GM19193 (cell line): ENCODE measurements around the gene LYG2.

Experiments used
- POLR2A ChIP-seq: IDR thresholded peaks from 4 replicates; pipeline ENCODE4 v1.6.1; 2011; ENCODE audit not compliant: insufficient read depth, insufficient read length; ENCODE audit errors: extremely low read depth

The LYG2 gene

DNA sequence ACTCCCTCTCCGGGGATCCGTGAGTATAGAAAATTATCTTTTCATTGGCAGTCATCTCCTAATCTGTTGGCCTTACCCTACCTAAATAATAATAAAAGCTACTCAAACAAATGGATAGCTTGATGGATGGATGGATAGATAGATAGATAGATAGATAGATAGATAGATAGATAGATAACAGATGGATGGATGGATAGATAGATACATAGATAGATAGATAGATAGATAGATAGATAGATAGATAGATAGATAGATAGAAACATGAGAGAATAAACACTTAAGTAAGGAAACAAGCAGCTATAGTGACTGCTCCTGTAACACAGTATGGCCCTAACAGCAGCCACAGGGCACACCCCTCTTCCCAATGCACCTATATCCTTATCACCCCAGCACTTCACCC lies 39.4 kb downstream of the LYG2 start:
- TF ChIP-seq POLR2A, result no peak

DNA sequence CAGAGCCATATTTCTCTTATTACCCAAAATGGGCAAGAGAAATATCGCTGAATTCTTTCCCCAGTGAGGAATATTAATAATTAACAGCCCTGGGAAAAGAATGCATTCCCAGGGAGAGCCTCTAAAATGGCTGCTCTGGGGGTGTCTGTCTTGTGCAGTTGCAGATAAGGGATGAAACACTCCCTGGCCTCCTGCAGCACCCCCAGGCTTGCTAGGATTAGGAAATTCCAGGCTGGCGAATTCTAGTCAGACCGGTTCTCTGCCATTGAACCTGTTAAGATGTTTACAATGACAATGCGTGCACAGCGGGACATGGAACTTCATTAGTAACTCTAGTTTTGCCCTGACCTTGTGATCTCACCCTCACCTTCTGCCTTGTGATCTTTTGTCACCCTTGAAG lies 50.0 kb downstream of the LYG2 start:
- no peak for TF ChIP-seq POLR2A

DNA sequence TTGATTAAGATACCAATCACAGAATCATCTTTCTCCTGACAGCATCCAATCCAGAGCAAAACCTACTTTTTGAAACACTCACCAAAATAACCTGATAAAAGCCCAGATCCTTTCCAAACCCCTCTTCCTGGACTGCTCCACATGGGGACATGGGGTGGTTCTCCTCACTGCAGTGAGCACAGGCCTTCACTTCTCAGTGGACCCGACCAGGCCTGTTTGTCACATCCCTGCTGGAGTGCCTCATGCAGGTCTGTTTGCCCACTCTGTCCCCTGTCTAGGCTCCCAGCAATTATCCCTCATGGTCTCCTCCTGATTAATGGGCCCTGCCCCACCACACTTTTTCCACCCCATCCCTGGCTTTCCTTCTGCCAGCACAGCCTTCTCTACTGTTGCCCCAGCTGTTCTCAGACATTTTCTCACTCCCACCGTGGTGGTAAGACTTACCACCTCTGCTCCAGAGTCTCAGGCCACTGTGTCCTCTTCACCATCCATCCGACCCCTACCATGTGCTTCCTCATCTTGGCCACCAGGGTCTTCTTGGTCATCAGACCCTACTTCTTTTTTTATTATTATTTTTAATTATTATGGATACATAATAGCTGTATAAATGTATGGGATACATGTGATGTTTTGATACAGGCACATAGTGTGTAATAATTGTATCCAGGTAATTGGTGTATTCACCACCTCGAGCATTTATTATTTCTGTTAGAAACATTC lies 53.3 kb downstream of the LYG2 start:
- TF ChIP-seq POLR2A, result no peak

DNA sequence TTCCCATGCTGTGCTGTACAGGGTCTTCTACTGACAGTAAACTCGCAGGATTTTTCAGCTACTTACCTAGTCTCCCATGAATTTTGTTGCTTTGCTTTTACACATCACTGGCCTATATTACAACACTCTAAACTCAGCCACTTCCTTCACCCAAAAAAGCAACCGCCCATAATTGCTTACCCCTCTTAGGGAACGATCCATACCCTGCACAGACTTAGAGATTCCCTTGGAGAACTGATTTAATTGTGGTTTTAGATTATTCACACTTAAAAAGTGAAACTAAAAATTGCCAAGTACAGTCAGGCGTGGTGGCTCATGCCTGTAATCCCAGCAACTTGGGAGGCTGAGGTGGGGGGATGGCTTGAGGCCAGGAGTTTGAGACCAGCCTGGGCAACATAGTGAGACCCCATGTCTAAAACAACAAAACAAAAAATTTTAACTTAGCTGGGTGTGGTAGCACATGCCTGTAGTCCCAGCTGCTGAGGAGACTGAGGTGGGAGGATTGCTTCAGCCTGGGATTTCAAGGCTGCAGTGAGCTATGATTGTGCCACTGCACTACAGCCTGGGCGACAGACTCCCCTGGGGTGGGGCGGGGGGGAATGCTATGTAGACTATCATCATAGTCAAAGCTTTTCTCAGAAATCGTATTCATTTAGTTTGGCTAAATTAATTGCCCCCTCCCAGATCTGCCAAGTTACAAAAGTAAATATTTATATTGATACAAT lies 55.2 kb downstream of the LYG2 start:
- no peak for TF ChIP-seq POLR2A

DNA sequence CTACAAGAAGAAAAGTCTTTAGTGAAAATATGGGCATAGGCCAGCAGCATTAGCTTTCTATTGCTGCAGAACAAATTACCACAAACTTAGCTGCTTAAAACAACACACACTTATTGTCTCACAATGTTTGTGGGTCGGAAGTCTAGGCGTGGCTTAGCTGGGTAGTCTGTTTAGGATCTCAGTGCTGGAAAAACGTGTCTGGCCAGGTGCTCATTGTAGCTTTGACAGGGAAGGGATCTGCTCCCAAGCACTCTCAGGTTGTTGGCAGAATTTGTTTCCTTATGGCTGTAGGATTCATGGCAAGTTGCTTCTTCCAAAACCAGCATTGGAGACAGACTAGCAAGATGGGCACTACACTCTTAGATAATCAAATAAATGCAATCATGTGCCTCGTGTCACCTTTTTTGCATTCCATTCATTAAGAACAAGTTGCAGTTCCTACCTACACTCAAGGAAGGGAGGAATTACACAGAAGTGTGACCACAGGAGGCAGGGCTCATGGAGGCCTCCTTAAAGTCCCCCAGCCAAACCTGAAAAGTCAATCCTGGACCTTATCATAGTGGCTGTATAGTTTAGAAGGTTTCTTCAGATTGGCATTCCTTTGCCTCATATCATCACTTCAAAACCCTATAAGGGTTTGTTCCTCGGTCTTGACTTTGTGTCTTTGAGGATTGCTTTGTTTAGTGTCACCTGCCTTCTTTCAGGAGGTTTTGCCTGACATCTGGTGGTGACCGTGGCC lies 57.2 kb downstream of the LYG2 start:
- no peak for TF ChIP-seq POLR2A
